Neural progenitor cell (in vitro differentiated cells): ENCODE data around the gene TPCN2. TPM values are rescaled to one million over a fixed set of nuclear protein-coding genes. Genes with fewer than 3 reads are reported as not detected.

Experiments used
- DNase-seq: peaks from one replicate; pipeline ENCODE4 v3.0.0-alpha.2; 2016; ENCODE audit warnings: low spot score
- H2AFZ ChIP-seq: fragments of 200-600 bp; sonication (generic); replicated peaks from 2 replicates; pipeline ENCODE4 v1.6.1; 2016; ENCODE audit warnings: antibody characterized with exemption
- H3F3A ChIP-seq: fragments of 200-600 bp; sonication (generic); 2 replicates; pipeline ENCODE4 v1.6.1; 2016; ENCODE audit warnings: antibody characterized with exemption, low read depth
- H3K27ac ChIP-seq: fragments of 200-600 bp; sonication (generic); 2 replicates; pipeline ENCODE4 v1.5.1; 2016; ENCODE audit warnings: mild to moderate bottlenecking
- H3K27me3 ChIP-seq: fragments of 200-600 bp; sonication (generic); 2 replicates; pipeline ENCODE4 v1.6.1; 2016; ENCODE audit warnings: mild to moderate bottlenecking, moderate library complexity
- H3K36me3 ChIP-seq: fragments of 200-600 bp; sonication (generic); 2 replicates; pipeline ENCODE4 v1.5.1; 2016
- H3K4me1 ChIP-seq: fragments of 200-600 bp; sonication (generic); 2 replicates; pipeline ENCODE4 v1.6.1; 2016; ENCODE audit warnings: mixed run types
- H3K4me2 ChIP-seq: fragments of 200-600 bp; sonication (generic); 2 replicates; pipeline ENCODE4 v1.6.1; 2016
- H3K4me3 ChIP-seq: fragments of 200-600 bp; sonication (generic); 2 replicates; pipeline ENCODE4 v1.5.1; 2016
- H3K79me2 ChIP-seq: fragments of 200-600 bp; sonication (generic); 2 replicates; pipeline ENCODE4 v1.6.1; 2016; ENCODE audit warnings: low read depth
- H3K9ac ChIP-seq: fragments of 200-600 bp; sonication (generic); 2 replicates; pipeline ENCODE4 v1.6.1; 2016
- H3K9me3 ChIP-seq: fragments of 200-600 bp; sonication (generic); 2 replicates; pipeline ENCODE4 v1.5.1; 2016; ENCODE audit warnings: low read depth
- H4K20me1 ChIP-seq: fragments of 200-600 bp; sonication (generic); 2 replicates; pipeline ENCODE4 v1.6.1; 2016; ENCODE audit warnings: low read depth
- H3K27ac Mint-ChIP-seq: 3 replicates; pipeline ENCODE4 v1.8.0; 2021; ENCODE audit warnings: mixed read lengths
- H3K27me3 Mint-ChIP-seq: 2 replicates; pipeline ENCODE4 v1.8.0; 2022; ENCODE audit warnings: low read depth, mild to moderate bottlenecking, inconsistent platforms, moderate library complexity, mixed read lengths; ENCODE audit not compliant: insufficient read depth
- H3K36me3 Mint-ChIP-seq: 3 replicates; pipeline ENCODE4 v1.8.0; 2021; ENCODE audit warnings: mixed read lengths
- H3K4me1 Mint-ChIP-seq: 3 replicates; pipeline ENCODE4 v1.8.0; 2021; ENCODE audit warnings: mixed read lengths
- H3K4me3 Mint-ChIP-seq: 3 replicates; pipeline ENCODE4 v1.8.0; 2021; ENCODE audit warnings: mild to moderate bottlenecking, moderate library complexity, mixed read lengths
- H3K9me3 Mint-ChIP-seq: 3 replicates; pipeline ENCODE4 v1.8.0; 2020; ENCODE audit warnings: mixed read lengths
- CTCF ChIP-seq: fragments of 200-600 bp; sonication (generic); IDR thresholded peaks from 2 replicates; pipeline ENCODE4 v1.5.1; 2017; ENCODE audit warnings: antibody characterized with exemption, mild to moderate bottlenecking
- EZH2 ChIP-seq: fragments of 200-600 bp; sonication (generic); IDR thresholded peaks from 2 replicates; pipeline ENCODE4 v1.6.1; 2017; ENCODE audit warnings: antibody characterized with exemption, mild to moderate bottlenecking, moderate library complexity
- EZH2phosphoT487 ChIP-seq: fragments of 200-600 bp; sonication (generic); IDR thresholded peaks from 2 replicates; pipeline ENCODE4 v1.6.1; 2017; ENCODE audit warnings: antibody characterized with exemption
- total RNA-seq: library from RNA; depleted of rRNA; stranded (reverse); fragments of >200 nt; gene quantifications from 2 replicates; pipeline ENCODE4 v1.2.3, GENCODE V29; 2015; ENCODE audit warnings: low replicate concordance

Gene TPCN2
- total RNA-seq, 1 donor from 2014 or later: 7.2 TPM

DNA sequence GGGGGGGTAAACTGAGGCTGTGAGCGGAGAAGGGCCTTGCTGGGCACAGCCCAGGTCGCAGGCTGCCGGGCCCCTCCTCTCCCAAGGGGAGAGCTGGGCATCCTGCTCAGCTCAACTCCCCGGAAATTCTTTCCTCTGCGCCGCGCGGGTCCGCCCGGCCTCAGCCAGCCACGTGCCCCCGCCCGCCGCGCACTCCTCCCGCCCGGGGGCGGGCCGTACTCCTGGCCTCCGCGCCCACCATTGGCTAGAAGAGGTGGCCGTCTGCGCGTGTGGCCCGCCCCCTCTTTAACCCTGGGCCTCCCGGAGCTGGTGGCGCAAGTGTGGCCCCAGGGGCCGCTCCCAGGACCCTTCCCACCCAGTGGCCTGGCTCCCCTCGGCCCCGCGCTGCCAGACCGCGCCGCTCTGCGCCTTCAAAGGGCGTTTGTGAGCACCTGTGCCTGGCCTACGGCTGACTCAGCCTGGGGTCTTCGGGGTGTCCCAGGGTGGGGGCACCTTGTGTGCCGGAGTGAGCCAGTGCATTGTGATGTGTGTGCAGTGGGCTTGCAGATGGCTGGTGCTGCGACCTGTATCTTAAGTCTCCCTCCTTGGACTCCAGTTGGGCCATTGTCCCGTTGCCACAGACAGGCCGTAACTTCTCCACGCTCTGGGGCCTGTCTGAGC lies 37.6 kb upstream of the TPCN2 start:
- Mint-ChIP-seq H3K27me3 (peaks cover 7% of the 10 kb centered on the region), H3K27ac (no peak overlapping the region), H3K4me3 (peak overlapping the region; percentile 52), H3K36me3 (no peaks in the 10 kb centered on the region), H3K9me3 (no peaks in the 10 kb centered on the region), H3K4me1 (peaks cover 47% of the 10 kb centered on the region)
- H3K79me2 ChIP-seq: no peaks in the 10 kb centered on the region
- DNase-seq: peak; percentile 91
- TF ChIP-seq EZH2: no peak
- H2AFZ ChIP-seq: peak overlapping the region; percentile 70
- H3K27ac ChIP-seq: no peak overlapping the region
- no peaks in the 10 kb centered on the region for H3K36me3 ChIP-seq
- peak overlapping the region; percentile 77 for H3K4me2 ChIP-seq
- no peaks in the 10 kb centered on the region for H3K9me3 ChIP-seq
- peaks cover 39% of the 10 kb centered on the region for H3K4me1 ChIP-seq
- H4K20me1 ChIP-seq: no peaks in the 10 kb centered on the region
- H3F3A ChIP-seq: peaks cover 23% of the 10 kb centered on the region
- peak overlapping the region; percentile 23 for H3K4me3 ChIP-seq
- no peak overlapping the region for H3K9ac ChIP-seq
- H3K27me3 ChIP-seq: peaks cover 9% of the 10 kb centered on the region

DNA sequence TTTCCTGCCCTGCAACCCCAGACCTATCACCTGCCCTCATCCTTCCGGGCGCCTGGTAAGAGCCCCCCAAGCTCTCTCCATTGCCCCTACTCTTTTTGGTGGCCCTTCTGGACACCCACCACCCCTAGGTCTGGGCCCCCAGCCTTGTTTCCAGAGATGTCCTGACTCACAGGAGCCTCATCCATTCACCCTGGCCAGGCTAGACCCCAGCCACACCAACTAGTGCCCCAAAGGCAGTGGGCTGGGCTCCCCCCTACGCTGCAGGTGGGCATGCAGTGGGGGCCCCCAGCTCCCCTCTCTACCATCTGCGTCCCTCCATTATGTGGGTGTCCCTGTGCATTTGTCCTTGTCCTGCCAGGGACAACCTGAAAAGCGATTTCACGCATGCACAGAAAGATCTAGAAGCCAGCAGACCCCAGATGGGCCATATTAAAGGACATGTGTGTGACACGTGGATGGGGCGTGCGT lies 37.1 kb upstream of the TPCN2 start:
- Histone ChIP-seq H3K79me2 (no peaks in the 10 kb centered on the region), H3K9me3 (no peaks in the 10 kb centered on the region), H3K27ac (no peak overlapping the region), H3K4me3 (no peak overlapping the region), H3K4me2 (peak overlapping the region; percentile 77), H3K27me3 (peaks cover 9% of the 10 kb centered on the region), H3K36me3 (no peaks in the 10 kb centered on the region), H2AFZ (no peak overlapping the region), H4K20me1 (no peaks in the 10 kb centered on the region), H3F3A (peaks cover 23% of the 10 kb centered on the region), H3K9ac (no peak overlapping the region), H3K4me1 (peaks cover 39% of the 10 kb centered on the region)
- Mint-ChIP-seq H3K4me3 (peak overlapping the region; percentile 52), H3K9me3 (no peaks in the 10 kb centered on the region), H3K36me3 (no peaks in the 10 kb centered on the region), H3K27ac (no peak overlapping the region), H3K4me1 (peaks cover 47% of the 10 kb centered on the region), H3K27me3 (peaks cover 7% of the 10 kb centered on the region)
- no peak for TF ChIP-seq CTCF
- TF ChIP-seq EZH2phosphoT487: no peak
- TF ChIP-seq EZH2: no peak
- no peak for DNase-seq

DNA sequence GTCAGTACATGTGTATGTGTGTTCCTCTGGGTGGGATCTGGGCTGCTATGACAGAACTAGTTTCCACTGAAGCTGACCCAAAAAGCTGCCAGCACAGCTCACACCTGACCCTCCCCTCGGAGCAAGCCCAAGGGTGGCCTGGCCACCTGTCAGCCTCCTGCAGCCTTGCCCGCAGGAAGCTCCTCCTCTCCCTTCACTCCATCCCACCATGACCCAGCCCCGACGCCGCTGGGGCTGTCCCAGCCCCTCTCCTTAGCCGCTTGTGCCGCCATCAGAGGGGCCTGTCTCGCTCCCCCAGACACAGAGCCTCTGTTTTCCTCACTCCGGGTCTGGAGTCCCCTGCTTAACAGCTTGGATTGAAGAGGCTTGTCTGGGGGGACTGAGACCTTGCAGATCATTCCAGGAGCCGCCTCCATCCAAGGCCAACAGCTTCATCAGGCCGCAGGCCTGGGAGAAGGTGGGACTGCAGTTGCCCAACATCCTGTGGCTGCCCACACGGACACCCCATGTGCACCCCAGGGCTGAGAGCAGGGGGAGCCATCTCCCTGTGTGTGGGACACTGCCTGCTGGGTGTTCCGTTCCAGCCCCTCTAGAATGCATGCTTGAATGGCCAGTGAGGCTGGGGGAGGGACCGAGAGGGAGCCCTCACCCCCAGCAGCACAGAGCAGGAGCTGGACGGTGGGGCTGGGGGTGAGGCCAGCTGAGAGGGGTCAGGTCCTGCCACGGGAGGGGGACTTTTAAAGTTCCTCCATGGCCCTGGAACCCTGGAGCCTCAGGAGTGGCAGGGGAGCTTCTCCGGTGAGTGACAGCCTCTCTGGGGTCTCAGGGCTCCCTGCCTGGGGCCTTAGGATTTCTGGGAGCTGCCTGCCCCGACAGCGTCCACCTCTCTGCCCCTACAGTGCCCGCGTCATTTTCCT lies 36.4 kb upstream of the TPCN2 start:
- peak; percentile 31 for DNase-seq
- H3F3A ChIP-seq: peaks cover 23% of the 10 kb centered on the region
- Mint-ChIP-seq H3K27me3 (peaks cover 7% of the 10 kb centered on the region), H3K9me3 (no peaks in the 10 kb centered on the region), H3K4me1 (peaks cover 43% of the 10 kb centered on the region), H3K27ac (no peak overlapping the region), H3K36me3 (no peaks in the 10 kb centered on the region), H3K4me3 (peak overlapping the region; percentile 8)
- H3K4me2 ChIP-seq: peak overlapping the region; percentile 92
- H3K27me3 ChIP-seq: peaks cover 9% of the 10 kb centered on the region
- H3K4me3 ChIP-seq: peak overlapping the region; percentile 42
- no peak overlapping the region for H3K9ac ChIP-seq
- peak overlapping the region; percentile 91 for H2AFZ ChIP-seq
- H4K20me1 ChIP-seq: no peaks in the 10 kb centered on the region
- H3K9me3 ChIP-seq: no peaks in the 10 kb centered on the region
- H3K36me3 ChIP-seq: no peaks in the 10 kb centered on the region
- no peaks in the 10 kb centered on the region for H3K79me2 ChIP-seq
- H3K4me1 ChIP-seq: peaks cover 39% of the 10 kb centered on the region
- no peak overlapping the region for H3K27ac ChIP-seq
- no peak for TF ChIP-seq EZH2

- Histone ChIP-seq H3K36me3 (no peaks in the 10 kb centered on the region), H3K9ac (no peak within 1 kb of the TSS), H3K4me2 (peak within 1 kb of the TSS; percentile 92), H4K20me1 (no peaks in the 10 kb centered on the region), H3K9me3 (no peaks in the 10 kb centered on the region), H3K4me1 (peaks cover 39% of the 10 kb centered on the region), H3K79me2 (no peaks in the 10 kb centered on the region), H3K27ac (no peak within 1 kb of the TSS), H3K27me3 (peaks cover 9% of the 10 kb centered on the region), H2AFZ (peak within 1 kb of the TSS; percentile 91), H3F3A (peaks cover 23% of the 10 kb centered on the region), H3K4me3 (peak within 1 kb of the TSS; percentile 42)
- DNase-seq: peak; percentile 70
- no peaks in the 10 kb centered on the region for H3K9me3 Mint-ChIP-seq
- H3K27me3 Mint-ChIP-seq: peaks cover 13% of the 10 kb centered on the region
- H3K36me3 Mint-ChIP-seq: no peaks in the 10 kb centered on the region
- peaks cover 33% of the 10 kb centered on the region for H3K4me1 Mint-ChIP-seq
- peak within 1 kb of the TSS; percentile 50 for H3K4me3 Mint-ChIP-seq
- TF ChIP-seq EZH2 (no peak), CTCF (peak; percentile 53), EZH2phosphoT487 (no peak)
- no peak within 1 kb of the TSS for H3K27ac Mint-ChIP-seq
Observed at GRCh38 chr11:69013009-69013951, 35.5 kb upstream of the TPCN2 start, which contains the start of gene MRGPRF. TSS of gene MRGPRF (minus strand) at chr11:69013246. CDS start at chr11:69009901, 3,345 bp downstream.
